NCI-H446 treated with DMSO at 0.1 percent for 48 hours (cell line): Measurements from ENCODE around the gene C5orf15.

Experiments used
- DNase-seq: peaks from one replicate; lab custom pipeline; 2025; lab: John Stamatoyannopoulos, UW

C5orf15 gene

DNA sequence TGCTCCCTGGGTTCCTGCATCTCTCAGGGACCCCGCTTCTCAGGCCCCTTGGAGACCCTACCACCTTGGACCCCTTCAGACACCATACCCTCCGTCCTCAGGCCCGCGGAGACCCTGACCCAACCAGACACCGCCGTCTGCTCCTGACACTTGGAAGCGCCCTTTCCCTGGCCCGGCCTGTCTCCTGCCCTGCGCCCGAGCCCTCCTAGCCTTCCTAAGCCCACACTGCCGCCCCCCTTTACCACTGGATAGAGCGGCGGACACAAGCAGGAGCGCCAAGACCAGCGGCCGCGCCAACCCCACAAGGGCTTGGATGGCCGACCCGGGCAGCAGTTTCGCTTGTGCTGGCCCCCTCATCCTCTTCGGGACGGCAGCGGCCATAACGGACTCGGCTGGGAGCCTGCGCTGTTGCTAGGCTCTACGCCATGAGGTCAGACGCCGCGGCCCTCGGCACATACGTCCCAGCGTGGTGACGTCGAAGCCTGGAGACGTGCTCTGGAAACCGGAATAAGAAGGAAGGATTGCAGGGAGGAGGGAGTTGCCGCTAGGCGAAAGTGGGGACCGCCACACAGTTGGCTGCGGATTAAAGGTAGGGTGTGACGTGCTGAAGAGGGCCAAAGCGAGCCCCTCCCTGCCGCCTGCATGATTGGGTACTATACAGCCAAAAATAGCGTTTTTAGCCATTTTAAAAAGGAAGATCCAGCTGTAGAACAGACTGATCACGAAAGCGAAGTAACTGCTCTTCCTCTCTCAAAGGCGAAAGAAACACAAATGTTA is at the start of gene C5orf15:
Gene C5orf15 (minus strand): TSS at position 422 of the 777 bp plus-strand sequence. CDS start 41 bp downstream, at position 381.
- DNase-seq, result peak; percentile 94

GRCh38 chr5:134008266-134008749 is 39.9 kb upstream of the C5orf15 start:
- no peak for DNase-seq

DNA sequence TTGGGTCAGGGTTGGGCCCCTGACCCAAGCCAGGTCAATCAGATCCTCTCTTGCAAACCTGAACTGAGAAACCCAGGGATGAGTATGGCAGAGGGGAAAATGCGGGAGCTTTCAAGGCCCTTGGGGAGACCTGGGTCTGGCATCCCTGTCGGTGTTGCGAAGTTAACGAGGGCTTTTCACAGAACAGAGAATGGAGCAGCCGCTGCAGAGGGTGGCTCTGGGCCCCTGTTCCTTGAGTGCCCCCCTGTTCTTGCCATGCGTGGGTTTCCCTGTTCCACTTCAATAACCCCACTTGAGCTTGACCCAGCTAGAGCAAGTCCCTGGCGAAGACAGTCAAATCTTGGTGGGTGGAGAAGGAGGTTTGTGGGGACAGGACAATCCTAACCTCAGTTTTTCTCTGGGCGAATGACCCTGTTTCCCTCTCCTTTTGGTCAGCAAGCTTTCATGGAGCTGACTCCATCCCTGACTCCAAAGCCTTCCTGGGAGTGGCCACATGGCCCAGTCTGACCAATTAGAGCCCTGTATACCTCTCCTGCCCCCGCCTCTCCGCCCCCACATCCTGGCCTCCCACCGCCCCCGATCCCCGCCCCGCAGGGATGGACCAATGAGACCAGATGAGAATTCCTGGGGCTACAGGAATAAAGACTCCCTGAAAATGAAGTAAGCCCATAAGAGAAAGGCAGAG is 39.3 kb upstream of the C5orf15 start:
- no peak for DNase-seq

- DNase-seq, result no peak
Observed at GRCh38 chr5:134006115-134006514, 37.7 kb upstream of the C5orf15 start.

DNA sequence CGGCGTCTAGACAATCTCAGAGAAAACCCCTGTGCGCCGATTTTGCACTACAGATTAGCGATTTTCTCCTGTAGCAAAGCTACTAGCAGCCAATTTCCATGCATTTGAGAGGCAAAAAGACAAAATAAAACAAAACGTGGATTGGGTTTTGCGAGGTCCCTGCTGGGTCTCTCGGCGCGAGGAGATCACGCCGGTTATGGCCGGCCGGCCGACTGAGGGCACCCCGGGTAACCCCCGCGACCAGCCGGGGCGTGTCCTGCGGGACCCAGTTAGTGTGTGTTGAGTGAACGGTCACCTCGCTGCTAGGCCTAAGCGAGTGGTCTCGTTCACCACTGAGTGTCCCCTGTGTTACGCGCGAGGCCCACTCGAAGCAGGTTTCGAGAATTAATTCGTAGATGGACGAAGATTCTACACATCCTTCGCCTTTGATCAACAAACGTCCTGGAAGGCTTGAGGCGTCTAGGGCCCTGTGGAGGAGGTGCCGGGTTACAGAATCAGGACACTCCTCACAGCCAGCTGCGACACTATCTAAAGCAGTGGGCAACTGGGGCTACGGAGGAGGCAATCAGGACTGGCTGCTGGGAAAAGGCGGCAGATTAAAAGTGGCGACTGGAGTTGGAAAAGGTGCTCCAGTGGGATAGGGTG is 37.1 kb upstream of the C5orf15 start:
- DNase-seq, result no peak

DNA sequence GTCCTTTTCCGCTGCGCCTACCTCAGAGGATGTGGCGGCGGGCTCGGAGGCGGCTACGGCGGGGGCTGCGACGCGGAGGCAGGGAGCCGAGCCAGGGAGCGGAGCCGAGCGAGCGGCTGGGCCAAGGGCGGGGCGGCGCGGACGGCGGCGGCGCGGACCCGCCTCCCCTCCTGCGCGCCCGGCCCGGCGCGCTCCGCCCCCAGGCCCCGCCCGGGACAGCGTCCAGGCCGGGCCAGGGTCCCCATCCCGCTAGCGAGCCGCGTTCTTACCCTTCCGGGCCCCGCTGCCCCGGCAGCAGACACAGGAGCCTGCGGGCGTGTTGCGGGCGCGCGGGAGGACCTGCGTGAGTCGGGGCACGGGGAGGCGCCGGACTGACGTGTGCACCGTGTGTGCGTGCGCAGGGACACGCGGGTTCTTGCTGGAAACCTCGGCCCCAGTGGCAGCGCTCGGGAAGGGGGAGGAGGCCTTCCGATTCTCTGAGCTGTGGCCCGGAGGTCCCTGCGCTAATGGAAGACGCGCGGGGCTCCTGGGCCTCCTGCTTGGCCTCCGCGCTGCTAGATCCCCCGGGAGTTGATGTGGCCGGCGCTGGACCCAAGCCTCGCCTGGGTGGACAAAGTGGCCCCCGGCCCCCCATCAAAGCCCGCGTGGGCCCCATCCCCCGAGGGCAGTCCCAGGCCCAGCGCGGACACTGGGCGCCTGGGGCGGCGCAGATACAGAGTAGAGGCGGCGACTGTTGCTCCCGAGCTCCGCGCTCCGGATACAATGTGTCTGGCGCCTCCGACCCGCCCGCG is 36.4 kb upstream of the C5orf15 start, which contains the start of gene VDAC1:
Gene VDAC1 (minus strand): TSS at position 350 of the 791 bp plus-strand sequence. CDS start 11,963 bp downstream, outside the sequence.
- DNase-seq, result peak; percentile 57

GRCh38 chr5:134003817-134004625 is 35.6 kb upstream of the C5orf15 start:
- no peak for DNase-seq

DNA sequence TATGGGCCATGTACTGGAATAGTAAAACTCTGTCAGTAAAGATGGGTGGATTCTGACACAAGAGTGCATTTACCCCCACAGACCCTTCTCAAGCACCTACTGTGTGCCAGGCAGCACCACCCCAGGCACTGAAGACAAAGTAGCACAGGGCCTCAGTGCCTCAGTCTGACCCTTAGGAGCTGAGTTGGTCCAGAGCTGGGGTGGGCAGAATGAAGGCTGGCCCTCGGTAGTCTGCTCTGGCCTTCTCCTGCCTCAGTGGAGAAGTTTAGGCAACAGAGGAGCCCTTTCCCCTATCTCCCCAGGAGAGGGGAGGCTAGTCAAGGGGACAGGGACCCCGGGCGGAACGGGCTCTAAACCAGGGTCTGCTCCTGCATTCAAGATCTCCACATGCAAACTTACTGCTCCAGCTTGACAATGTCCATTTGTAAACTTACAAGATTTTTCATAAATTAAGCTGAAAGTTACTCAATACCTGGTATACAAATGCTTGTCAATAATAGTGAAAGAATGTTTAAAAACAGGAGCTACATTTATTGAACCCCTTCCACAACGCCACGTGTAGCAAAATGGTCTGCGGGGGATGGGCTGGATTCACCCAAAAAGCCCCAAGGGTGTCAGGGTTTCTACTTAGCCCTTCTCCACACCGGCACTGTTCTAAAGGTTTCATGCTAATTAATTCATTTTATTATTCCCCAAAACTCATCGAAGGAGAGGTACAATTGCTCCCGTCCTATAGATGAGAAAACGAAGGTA is 34.8 kb upstream of the C5orf15 start:
- DNase-seq, result no peak

GRCh38 chr5:134001938-134002731 is 33.7 kb upstream of the C5orf15 start:
- DNase-seq, result no peak

DNA sequence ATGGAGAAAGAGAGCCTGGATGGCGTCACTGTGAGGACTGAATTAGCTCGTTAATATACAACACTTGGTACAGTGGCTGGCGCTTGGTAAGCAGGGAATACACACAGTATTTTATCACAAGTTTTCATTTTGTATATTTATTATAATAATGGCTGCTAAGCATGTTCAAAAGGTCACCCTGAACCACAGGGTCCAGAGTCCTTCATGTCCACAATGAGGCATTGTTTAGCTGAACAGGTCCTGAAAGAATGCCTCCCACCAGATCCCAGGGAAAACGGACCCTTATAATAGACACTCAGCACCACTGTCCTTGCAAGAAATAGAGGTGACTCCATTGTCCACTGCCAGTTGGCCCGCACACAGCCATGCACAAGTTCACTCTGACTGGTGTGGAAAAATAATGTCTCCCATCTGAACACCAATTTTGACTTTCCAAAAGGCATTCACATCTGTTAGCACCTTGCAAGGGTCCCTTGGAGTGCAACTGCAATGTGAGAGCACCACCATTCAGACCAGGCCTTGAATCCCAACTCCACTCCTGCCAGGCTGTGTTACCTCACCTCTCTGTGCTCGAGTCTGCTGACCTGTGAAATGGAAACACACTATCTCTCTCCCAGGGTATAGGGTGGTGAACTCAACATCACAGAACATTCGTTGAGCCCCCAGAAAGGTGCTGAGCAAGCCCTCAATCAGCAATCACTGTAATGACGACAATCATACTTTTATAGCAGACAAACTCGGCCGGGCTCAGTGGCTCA is 32.5 kb upstream of the C5orf15 start:
- DNase-seq, result no peak

DNA sequence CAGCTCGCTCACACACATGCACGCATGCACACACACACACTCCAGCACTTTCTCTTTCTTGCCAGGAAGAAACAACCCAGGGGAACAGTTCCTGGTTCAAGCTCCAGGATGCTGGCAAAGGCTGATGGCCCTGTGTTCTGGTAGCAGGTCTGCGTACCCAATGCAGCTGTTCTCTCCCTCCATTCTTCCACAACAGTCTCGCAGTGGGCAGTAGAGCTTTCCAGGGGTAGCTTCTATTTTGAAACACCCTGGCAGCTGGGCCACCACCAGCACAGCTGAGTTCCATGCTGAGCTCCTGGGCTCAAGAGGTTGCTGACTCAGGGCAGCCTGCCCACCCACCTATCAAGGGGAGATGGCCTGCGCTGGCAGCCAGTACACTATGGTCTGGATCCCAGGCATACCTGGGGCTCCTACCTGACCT is 31.7 kb upstream of the C5orf15 start:
- no peak for DNase-seq

- no peak for DNase-seq
Observed at GRCh38 chr5:133998807-133999206, 30.4 kb upstream of the C5orf15 start.

GRCh38 chr5:133998042-133998441 is 29.6 kb upstream of the C5orf15 start:
- DNase-seq, result no peak

DNA sequence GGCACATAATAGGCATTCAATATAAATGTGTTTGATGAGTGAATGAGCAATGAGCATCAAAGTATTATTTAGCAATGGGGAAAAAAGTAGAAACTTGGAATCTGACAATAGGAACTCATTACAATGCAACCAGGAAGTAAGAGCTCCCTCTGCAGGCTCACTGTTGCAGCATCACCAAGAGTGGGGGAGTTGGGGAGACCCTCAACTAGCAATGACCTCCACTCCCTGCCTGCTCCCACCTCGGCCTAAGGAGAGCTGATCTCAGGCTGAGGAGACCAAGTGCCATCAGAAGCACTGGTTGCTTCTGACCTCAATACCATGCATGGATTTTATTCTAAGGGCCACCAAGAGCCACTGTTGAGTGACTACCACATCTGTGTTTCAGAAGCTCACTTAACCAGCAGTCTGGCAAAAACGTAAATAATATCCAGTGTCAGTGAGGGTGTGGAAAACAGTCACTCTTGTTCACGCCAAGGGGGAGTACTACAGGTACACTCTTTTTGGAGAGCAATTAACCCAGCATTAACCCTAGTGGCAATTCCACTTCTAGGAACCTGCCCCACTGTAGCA is 28.3 kb upstream of the C5orf15 start:
- no peak for DNase-seq

DNA sequence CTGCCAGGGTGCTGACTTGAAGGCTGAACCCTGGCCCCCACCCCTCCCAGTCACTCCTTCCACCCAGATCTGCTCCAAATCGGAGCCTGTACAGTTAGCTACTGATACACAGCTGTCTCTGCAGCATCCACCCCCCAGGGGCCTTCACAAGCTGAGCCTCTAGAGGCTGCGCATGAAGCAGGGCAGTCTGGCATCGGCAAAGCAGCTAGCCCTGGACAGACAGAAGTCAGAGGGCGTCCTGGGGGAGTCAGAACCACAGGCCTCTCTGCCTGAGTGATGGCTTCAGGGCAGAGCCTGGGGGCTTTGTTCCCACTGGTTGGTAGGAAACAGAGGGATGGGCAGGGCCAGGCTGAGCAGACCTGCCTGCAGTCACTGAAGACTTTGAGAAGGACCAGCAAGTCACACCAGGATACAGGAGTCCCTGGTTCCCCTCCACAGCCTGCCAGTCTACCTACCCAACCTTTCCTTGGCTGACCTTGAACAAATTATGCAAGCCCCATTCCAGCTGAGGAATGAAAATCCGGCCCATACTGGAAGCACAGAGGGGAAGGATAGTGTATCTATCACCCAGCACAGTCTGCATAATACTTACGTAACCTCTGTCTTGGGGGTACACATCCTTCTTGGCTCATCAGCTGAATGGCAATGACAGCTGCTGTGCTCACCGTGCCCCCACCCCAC is 27.6 kb upstream of the C5orf15 start:
- DNase-seq, result no peak

- no peak for DNase-seq
Observed at GRCh38 chr5:133995341-133995740, 26.9 kb upstream of the C5orf15 start.

DNA sequence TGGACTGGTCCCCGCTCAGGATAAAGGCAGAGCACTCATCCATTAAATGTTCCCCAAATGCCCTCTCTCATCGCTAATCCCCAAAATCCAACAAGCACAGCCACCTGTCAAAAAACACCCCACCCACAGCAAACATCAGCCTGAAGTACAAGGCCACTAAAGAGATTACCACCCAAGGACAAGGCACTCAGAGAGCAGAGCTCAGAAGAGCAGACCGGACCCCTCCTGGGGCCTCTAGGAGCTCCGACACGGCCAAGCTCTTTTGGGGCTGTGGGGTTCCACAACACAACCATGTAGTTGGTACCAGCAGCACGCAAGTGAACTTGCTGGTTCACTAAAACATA is 26.5 kb upstream of the C5orf15 start:
- no peak for DNase-seq
